Measurements from ENCODE around the gene DUSP8.

DUSP8 gene

DNA sequence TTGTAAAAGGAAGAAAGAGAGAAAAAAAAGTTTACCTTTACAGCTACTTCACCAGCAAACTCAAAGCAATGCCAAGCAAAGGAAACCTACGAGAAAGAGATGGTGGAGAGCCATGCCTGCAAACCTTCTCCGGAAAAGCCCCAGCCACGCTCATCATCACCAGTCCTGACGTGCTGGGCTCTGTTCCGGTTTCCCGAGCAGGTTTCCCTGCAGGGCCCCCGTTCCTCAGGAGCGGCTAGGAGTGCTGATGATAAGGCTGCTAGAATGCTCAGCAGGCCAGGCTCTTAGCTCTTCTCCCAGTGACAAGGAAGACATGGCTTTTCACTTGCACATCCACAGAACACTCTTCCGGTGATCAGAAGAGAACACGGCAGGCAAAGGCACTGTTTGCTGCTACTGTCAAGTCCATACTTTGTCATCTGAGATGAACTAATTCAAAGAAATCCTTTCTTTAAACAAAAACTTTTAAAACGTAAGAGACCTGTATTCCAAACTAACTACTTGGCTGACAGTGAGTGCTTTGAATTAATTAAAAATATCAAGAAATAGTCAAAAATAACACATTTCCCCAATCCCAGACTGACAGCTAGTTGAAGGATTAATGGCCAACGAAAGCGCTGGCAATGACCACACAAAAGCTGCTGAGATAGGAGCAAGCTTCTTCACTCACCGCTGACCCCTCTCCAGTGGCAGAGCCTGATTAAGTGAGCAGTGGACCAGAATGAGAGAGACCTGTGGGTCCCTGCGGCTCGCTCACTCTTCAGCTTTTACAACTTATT, 35.8 kb downstream of the DUSP8 start:
- Histone ChIP-seq H3K4me3 (ENCODE audit: low read length, poor library complexity, severe bottlenecking) (no peak overlapping the region), H3K36me3 (ENCODE audit: insufficient read depth, low read length) (no peaks in the 10 kb centered on the region), H3K27me3 (ENCODE audit: insufficient read depth, low read length, poor library complexity, severe bottlenecking) (no peaks in the 10 kb centered on the region), H3K9ac (ENCODE audit: low read depth, low read length, poor library complexity, severe bottlenecking) (peak overlapping the region; percentile 48), H3F3A (ENCODE audit: low read depth) (no peaks in the 10 kb centered on the region), H4K20me1 (ENCODE audit: insufficient read depth, low read length, poor library complexity, severe bottlenecking) (peaks cover 18% of the 10 kb centered on the region), H3K4me1 (ENCODE audit: insufficient read depth, low read length, poor library complexity, severe bottlenecking) (peaks cover 17% of the 10 kb centered on the region), H3K9me2 (replicated peaks; ENCODE audit: low read depth, low read length) (no peaks in the 10 kb centered on the region), H3K4me2 (ENCODE audit: low read depth, low read length, poor library complexity, severe bottlenecking) (peak overlapping the region; percentile 16), H3K79me2 (ENCODE audit: insufficient read depth, low read length) (peaks cover 61% of the 10 kb centered on the region), H3K9me3 (ENCODE audit: insufficient read depth, low read depth, low read length) (no peaks in the 10 kb centered on the region), H2AFZ (ENCODE audit: low read length) (no peak overlapping the region)
- no peak for TF ChIP-seq EZH2phosphoT487 (IDR thresholded peaks at IDR 0.05; ENCODE audit: borderline replicate concordance)
- TF ChIP-seq, protein P1, sequence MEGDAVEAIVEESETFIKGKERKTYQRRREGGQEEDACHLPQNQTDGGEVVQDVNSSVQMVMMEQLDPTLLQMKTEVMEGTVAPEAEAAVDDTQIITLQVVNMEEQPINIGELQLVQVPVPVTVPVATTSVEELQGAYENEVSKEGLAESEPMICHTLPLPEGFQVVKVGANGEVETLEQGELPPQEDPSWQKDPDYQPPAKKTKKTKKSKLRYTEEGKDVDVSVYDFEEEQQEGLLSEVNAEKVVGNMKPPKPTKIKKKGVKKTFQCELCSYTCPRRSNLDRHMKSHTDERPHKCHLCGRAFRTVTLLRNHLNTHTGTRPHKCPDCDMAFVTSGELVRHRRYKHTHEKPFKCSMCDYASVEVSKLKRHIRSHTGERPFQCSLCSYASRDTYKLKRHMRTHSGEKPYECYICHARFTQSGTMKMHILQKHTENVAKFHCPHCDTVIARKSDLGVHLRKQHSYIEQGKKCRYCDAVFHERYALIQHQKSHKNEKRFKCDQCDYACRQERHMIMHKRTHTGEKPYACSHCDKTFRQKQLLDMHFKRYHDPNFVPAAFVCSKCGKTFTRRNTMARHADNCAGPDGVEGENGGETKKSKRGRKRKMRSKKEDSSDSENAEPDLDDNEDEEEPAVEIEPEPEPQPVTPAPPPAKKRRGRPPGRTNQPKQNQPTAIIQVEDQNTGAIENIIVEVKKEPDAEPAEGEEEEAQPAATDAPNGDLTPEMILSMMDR (conservative IDR thresholded peaks at IDR 0.05; ENCODE audit: low read length), result no peak

DNA sequence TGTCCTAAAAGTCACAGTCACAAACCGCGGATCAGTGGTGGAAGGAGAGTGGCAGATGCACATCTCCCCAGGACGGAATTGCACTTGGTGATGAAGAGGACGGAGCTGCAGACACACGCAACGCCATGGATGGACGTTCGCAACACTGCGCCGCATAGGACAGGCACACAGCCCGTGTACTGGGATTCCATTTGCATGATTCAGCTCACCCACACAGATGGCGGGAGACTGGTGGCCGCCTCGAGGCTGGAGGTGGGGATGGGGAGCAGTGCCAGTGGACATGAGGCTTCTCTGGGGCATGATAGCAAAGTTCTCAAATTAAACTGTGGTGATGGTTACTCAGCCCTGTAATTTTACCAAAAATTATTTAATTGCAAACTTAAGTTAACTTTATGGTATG, 37.4 kb downstream of the DUSP8 start:
- peaks cover 74% of the 10 kb centered on the region for H3K79me2 ChIP-seq (ENCODE audit: insufficient read depth, low read length)
- TF ChIP-seq, protein P1 (conservative IDR thresholded peaks at IDR 0.05; ENCODE audit: low read length), result no peak
- TF ChIP-seq EZH2phosphoT487 (IDR thresholded peaks at IDR 0.05; ENCODE audit: borderline replicate concordance), result no peak
- no peak overlapping the region for H3K9ac ChIP-seq (ENCODE audit: low read depth, low read length, poor library complexity, severe bottlenecking)

DNA sequence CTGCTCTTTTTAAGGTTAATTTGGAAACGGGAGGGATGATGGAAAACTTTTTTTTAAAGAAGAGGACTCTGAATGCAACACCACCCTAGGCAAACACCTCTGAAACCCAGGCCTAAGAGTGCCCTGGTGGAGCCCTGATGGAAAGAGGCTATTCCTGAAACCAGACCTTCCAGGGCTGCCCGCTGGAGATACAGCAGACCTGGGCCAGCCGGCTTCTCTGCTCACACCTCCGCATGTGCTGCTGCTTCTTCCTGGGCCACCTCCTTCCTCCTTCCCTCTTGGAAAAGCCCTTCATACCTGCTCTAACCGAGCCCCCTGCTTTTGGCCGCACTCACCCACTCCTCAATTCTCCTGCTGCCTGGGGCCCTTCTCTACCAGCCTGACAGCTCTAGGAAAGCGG, 37.9 kb downstream of the DUSP8 start:
- H3K4me3 ChIP-seq (ENCODE audit: low read length, poor library complexity, severe bottlenecking), result no peak overlapping the region
- peaks cover 80% of the 10 kb centered on the region for H3K79me2 ChIP-seq (ENCODE audit: insufficient read depth, low read length)
- peaks cover 17% of the 10 kb centered on the region for H3K4me1 ChIP-seq (ENCODE audit: insufficient read depth, low read length, poor library complexity, severe bottlenecking)
- H3K27me3 ChIP-seq (ENCODE audit: insufficient read depth, low read length, poor library complexity, severe bottlenecking), result no peaks in the 10 kb centered on the region
- no peaks in the 10 kb centered on the region for H3F3A ChIP-seq (ENCODE audit: low read depth)
- no peaks in the 10 kb centered on the region for H3K9me2 ChIP-seq (replicated peaks; ENCODE audit: low read depth, low read length)
- H3K9me3 ChIP-seq (ENCODE audit: insufficient read depth, low read depth, low read length), result no peaks in the 10 kb centered on the region
- H2AFZ ChIP-seq (ENCODE audit: low read length), result no peak overlapping the region
- H4K20me1 ChIP-seq (ENCODE audit: insufficient read depth, low read length, poor library complexity, severe bottlenecking), result peaks cover 18% of the 10 kb centered on the region
- H3K9ac ChIP-seq (ENCODE audit: low read depth, low read length, poor library complexity, severe bottlenecking), result no peak overlapping the region
- no peak overlapping the region for H3K4me2 ChIP-seq (ENCODE audit: low read depth, low read length, poor library complexity, severe bottlenecking)
- TF ChIP-seq, protein P1 (conservative IDR thresholded peaks at IDR 0.05; ENCODE audit: low read length), result no peak
- TF ChIP-seq EZH2phosphoT487 (IDR thresholded peaks at IDR 0.05; ENCODE audit: borderline replicate concordance), result no peak
- no peaks in the 10 kb centered on the region for H3K36me3 ChIP-seq (ENCODE audit: insufficient read depth, low read length)

More for the DNA sequence above, 37.4 kb downstream of the DUSP8 start:
- Histone ChIP-seq H3K9me3 (ENCODE audit: insufficient read depth, low read depth, low read length) (no peaks in the 10 kb centered on the region), H3K4me1 (ENCODE audit: insufficient read depth, low read length, poor library complexity, severe bottlenecking) (peaks cover 17% of the 10 kb centered on the region), H3K4me3 (ENCODE audit: low read length, poor library complexity, severe bottlenecking) (no peak overlapping the region), H2AFZ (ENCODE audit: low read length) (no peak overlapping the region), H3K4me2 (ENCODE audit: low read depth, low read length, poor library complexity, severe bottlenecking) (no peak overlapping the region), H3K27me3 (ENCODE audit: insufficient read depth, low read length, poor library complexity, severe bottlenecking) (no peaks in the 10 kb centered on the region), H3K36me3 (ENCODE audit: insufficient read depth, low read length) (no peaks in the 10 kb centered on the region), H4K20me1 (ENCODE audit: insufficient read depth, low read length, poor library complexity, severe bottlenecking) (peaks cover 18% of the 10 kb centered on the region), H3K9me2 (replicated peaks; ENCODE audit: low read depth, low read length) (no peaks in the 10 kb centered on the region), H3F3A (ENCODE audit: low read depth) (no peaks in the 10 kb centered on the region)
